Activated CD8-positive, alpha-beta memory T cell treated with anti-CD3 and anti-CD28 coated beads, Interleukin-2, amount 50 U/mL, for 24 hours (primary cell): ENCODE measurements around the gene UBQLN4.

Source experiments
- DNase-seq: peaks from one replicate; pipeline ENCODE4 v3.0.0-alpha.2; 2020; ENCODE audit errors: extremely low read depth

Gene UBQLN4

GRCh38 chr1:156014829-156015228 lies 38.8 kb downstream of the UBQLN4 start:
- DNase-seq: no peak

- no peak for DNase-seq
Observed at GRCh38 chr1:156012051-156012817, 41.4 kb downstream of the UBQLN4 start.

- no peak for DNase-seq
Observed at GRCh38 chr1:156009404-156009803, 44.2 kb downstream of the UBQLN4 start.

- no peak for DNase-seq
Observed at GRCh38 chr1:156006666-156007376, 46.8 kb downstream of the UBQLN4 start.

- DNase-seq: no peak
Observed at GRCh38 chr1:156004843-156005584, 48.6 kb downstream of the UBQLN4 start.

GRCh38 chr1:156003923-156004188 lies 49.7 kb downstream of the UBQLN4 start:
- DNase-seq: no peak

- no peak for DNase-seq
Observed at GRCh38 chr1:156002188-156002911, 51.2 kb downstream of the UBQLN4 start.

GRCh38 chr1:156001662-156002171 lies 51.9 kb downstream of the UBQLN4 start:
- DNase-seq: no peak

GRCh38 chr1:156001021-156001661 lies 52.5 kb downstream of the UBQLN4 start:
- DNase-seq: no peak

- no peak for DNase-seq
Observed at GRCh38 chr1:155999964-156000363, 53.6 kb downstream of the UBQLN4 start.

GRCh38 chr1:155996166-155996565 lies 57.4 kb downstream of the UBQLN4 start:
- DNase-seq: no peak

- no peak for DNase-seq
Observed at GRCh38 chr1:155993595-155993994, 60.0 kb downstream of the UBQLN4 start.

- no peak for DNase-seq
Observed at GRCh38 chr1:155990005-155990739, 63.4 kb downstream of the UBQLN4 start.

GRCh38 chr1:155989242-155990004 lies 64.2 kb downstream of the UBQLN4 start:
- DNase-seq: peak; percentile 42
